Mucosa of stomach (tissue), 1 donor: Measurements from ENCODE around the gene AIRE.
A peak's percentile ranks its signal among the peaks of the same experiment; 100 is the strongest.
"Not testable (repeated sequence)": the region's sequence is repeated elsewhere in the genome, so short reads cannot be mapped to it uniquely, and the experiment has no call there.

Source experiments
- H3K27me3 ChIP-seq: one replicate; pipeline ENCODE4 v1.7.0; 2013; ENCODE audit warnings: mild to moderate bottlenecking, low read length; ENCODE audit not compliant: control insufficient read depth, insufficient read depth
- H3K36me3 ChIP-seq: one replicate; pipeline ENCODE4 v1.7.0; 2013; ENCODE audit warnings: low read length; ENCODE audit not compliant: control insufficient read depth, insufficient read depth
- H3K4me1 ChIP-seq: one replicate; pipeline ENCODE4 v1.7.0; 2013; ENCODE audit warnings: mild to moderate bottlenecking, low read length; ENCODE audit not compliant: control insufficient read depth, insufficient read depth
- H3K4me3 ChIP-seq: one replicate; pipeline ENCODE4 v1.7.0; 2013; ENCODE audit warnings: low read length
- H3K9ac ChIP-seq: one replicate; pipeline ENCODE4 v1.7.0; 2013; ENCODE audit warnings: mild to moderate bottlenecking, low read length, moderate library complexity
- H3K9me3 ChIP-seq: one replicate; pipeline ENCODE4 v1.7.0; 2013; ENCODE audit warnings: mild to moderate bottlenecking, low read length, moderate library complexity; ENCODE audit not compliant: control insufficient read depth
- donor health status: Pancreatic carcinoma.

The AIRE gene

GRCh38 chr21:44297525-44298290 is 12.0 kb downstream of the AIRE start:
- H3K9ac ChIP-seq, result no peak overlapping the region
- no peaks in the 10 kb centered on the region for H3K9me3 ChIP-seq
- no peak overlapping the region for H3K4me3 ChIP-seq
- peaks cover 35% of the 10 kb centered on the region for H3K4me1 ChIP-seq
- no peaks in the 10 kb centered on the region for H3K27me3 ChIP-seq
- H3K36me3 ChIP-seq, result no peaks in the 10 kb centered on the region

GRCh38 chr21:44298301-44298700 is 12.6 kb downstream of the AIRE start:
- no peak overlapping the region for H3K4me3 ChIP-seq
- H3K27me3 ChIP-seq, result no peaks in the 10 kb centered on the region
- H3K9ac ChIP-seq, result no peak overlapping the region
- no peaks in the 10 kb centered on the region for H3K9me3 ChIP-seq
- peaks cover 40% of the 10 kb centered on the region for H3K4me1 ChIP-seq
- H3K36me3 ChIP-seq, result no peaks in the 10 kb centered on the region

GRCh38 chr21:44299085-44299457 is 13.4 kb downstream of the AIRE start:
- Histone ChIP-seq H3K27me3 (no peaks in the 10 kb centered on the region), H3K9me3 (no peaks in the 10 kb centered on the region), H3K4me3 (peak overlapping the region; percentile 43), H3K36me3 (no peaks in the 10 kb centered on the region), H3K4me1 (peaks cover 48% of the 10 kb centered on the region), H3K9ac (peak overlapping the region; percentile 69)

- H3K27me3 ChIP-seq, result no peaks in the 10 kb centered on the region
- peaks cover 54% of the 10 kb centered on the region for H3K4me1 ChIP-seq
- no peaks in the 10 kb centered on the region for H3K9me3 ChIP-seq
- H3K36me3 ChIP-seq, result no peaks in the 10 kb centered on the region
- peak within 1 kb of the TSS; percentile 74 for H3K9ac ChIP-seq
- H3K4me3 ChIP-seq, result peak within 1 kb of the TSS; percentile 55
Observed at GRCh38 chr21:44299458-44300261, 14.0 kb downstream of the AIRE start, which contains the start of gene PFKL. Gene PFKL (plus strand): TSS chr21:44300053. CDS start chr21:44300106, 53 bp downstream.

GRCh38 chr21:44300262-44300959 is 14.7 kb downstream of the AIRE start:
- peak overlapping the region; percentile 74 for H3K9ac ChIP-seq
- H3K4me3 ChIP-seq, result peak overlapping the region; percentile 55
- no peaks in the 10 kb centered on the region for H3K36me3 ChIP-seq
- no peaks in the 10 kb centered on the region for H3K9me3 ChIP-seq
- peaks cover 60% of the 10 kb centered on the region for H3K4me1 ChIP-seq
- H3K27me3 ChIP-seq, result no peaks in the 10 kb centered on the region

GRCh38 chr21:44301141-44301540 is 15.5 kb downstream of the AIRE start:
- Histone ChIP-seq H3K36me3 (peaks cover under 1% of the 10 kb centered on the region), H3K27me3 (no peaks in the 10 kb centered on the region), H3K4me1 (peaks cover 67% of the 10 kb centered on the region), H3K4me3 (peak overlapping the region; percentile 55), H3K9ac (peak overlapping the region; percentile 74), H3K9me3 (no peaks in the 10 kb centered on the region)

- Histone ChIP-seq H3K9ac (peak overlapping the region; percentile 74), H3K4me1 (peaks cover 67% of the 10 kb centered on the region), H3K4me3 (no peak overlapping the region), H3K36me3 (peaks cover 6% of the 10 kb centered on the region), H3K27me3 (no peaks in the 10 kb centered on the region), H3K9me3 (no peaks in the 10 kb centered on the region)
Observed at GRCh38 chr21:44301961-44302406, 16.3 kb downstream of the AIRE start.

- Histone ChIP-seq H3K4me1 (peaks cover 62% of the 10 kb centered on the region), H3K9ac (peak overlapping the region; percentile 74), H3K36me3 (peaks cover 14% of the 10 kb centered on the region)
- not testable (repeated sequence) for H3K27me3 ChIP-seq, H3K4me3 ChIP-seq, H3K9me3 ChIP-seq
Observed at GRCh38 chr21:44302573-44303401, 17.1 kb downstream of the AIRE start.

GRCh38 chr21:44303490-44303981 is 17.9 kb downstream of the AIRE start:
- peak overlapping the region; percentile 19 for H3K9ac ChIP-seq
- H3K27me3 ChIP-seq, result no peaks in the 10 kb centered on the region
- no peak overlapping the region for H3K4me3 ChIP-seq
- peaks cover 16% of the 10 kb centered on the region for H3K36me3 ChIP-seq
- no peaks in the 10 kb centered on the region for H3K9me3 ChIP-seq
- peaks cover 59% of the 10 kb centered on the region for H3K4me1 ChIP-seq

GRCh38 chr21:44304011-44304616 is 18.4 kb downstream of the AIRE start:
- Histone ChIP-seq H3K36me3 (peaks cover 16% of the 10 kb centered on the region), H3K4me3 (no peak overlapping the region), H3K9ac (peak overlapping the region; percentile 19), H3K27me3 (no peaks in the 10 kb centered on the region), H3K4me1 (peaks cover 58% of the 10 kb centered on the region), H3K9me3 (no peaks in the 10 kb centered on the region)

- no peak overlapping the region for H3K4me3 ChIP-seq
- H3K36me3 ChIP-seq, result peaks cover 16% of the 10 kb centered on the region
- peaks cover 52% of the 10 kb centered on the region for H3K4me1 ChIP-seq
- no peaks in the 10 kb centered on the region for H3K9me3 ChIP-seq
- H3K27me3 ChIP-seq, result no peaks in the 10 kb centered on the region
- no peak overlapping the region for H3K9ac ChIP-seq
Observed at GRCh38 chr21:44304877-44305293, 19.2 kb downstream of the AIRE start.
